HG02885 (cell line): ENCODE measurements around the gene ATAD3C.
"Not testable (repeated sequence)": the region's sequence is repeated elsewhere in the genome, so short reads cannot be mapped to it uniquely, and the experiment has no call there.

ENCODE experiments used
- ATAC-seq: cut with Tn5 transposase; IDR thresholded peaks from one replicate; pipeline ENCODE4 v1.9.1; 2021; ENCODE audit warnings: mild to moderate bottlenecking; ENCODE audit not compliant: unreplicated experiment, poor library complexity

The ATAD3C gene

DNA sequence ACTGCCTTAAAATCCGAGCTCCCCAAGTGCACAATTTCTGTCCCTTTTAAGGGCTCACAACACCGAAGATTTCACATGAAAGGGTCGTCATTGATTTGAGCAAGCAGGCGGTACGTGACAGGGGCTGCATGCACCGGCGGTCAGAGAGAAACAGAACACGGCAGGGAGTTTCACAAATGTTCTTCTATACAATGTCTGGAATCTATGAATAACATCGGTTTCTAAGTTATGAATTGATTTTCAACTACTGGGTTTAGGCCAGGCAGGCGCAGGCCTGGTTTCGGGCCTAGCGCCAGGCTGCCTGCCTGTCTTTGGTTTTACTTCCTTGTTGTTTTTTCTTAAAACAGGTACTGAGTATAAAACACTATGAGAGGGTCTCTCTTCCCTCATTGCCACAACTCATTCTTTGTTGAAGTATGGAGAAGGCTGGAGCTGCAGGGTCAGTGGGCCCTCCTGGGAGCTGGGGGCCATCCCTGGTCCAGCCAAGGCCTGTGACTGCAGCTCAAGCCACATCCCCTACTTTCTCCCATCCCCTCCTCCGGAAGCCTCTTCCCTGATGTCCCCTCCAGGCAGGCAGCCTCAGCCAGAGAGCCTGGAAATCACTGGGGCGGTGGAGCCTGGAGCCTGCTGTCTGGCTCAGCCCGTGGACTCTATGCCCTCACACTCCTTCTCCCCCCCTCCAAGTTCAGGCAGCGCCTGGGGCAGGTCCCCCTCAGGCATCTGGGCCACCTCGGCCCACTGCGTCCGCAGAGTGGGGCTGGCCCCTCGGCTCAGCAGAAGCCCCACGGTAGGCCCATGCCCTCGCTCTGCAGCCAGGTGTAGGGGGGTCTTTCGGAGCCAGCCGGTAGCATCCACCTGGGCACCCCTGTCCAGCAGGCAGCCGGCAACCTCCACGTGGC lies 30.8 kb upstream of the ATAD3C start:
- ATAC-seq: no peak

DNA sequence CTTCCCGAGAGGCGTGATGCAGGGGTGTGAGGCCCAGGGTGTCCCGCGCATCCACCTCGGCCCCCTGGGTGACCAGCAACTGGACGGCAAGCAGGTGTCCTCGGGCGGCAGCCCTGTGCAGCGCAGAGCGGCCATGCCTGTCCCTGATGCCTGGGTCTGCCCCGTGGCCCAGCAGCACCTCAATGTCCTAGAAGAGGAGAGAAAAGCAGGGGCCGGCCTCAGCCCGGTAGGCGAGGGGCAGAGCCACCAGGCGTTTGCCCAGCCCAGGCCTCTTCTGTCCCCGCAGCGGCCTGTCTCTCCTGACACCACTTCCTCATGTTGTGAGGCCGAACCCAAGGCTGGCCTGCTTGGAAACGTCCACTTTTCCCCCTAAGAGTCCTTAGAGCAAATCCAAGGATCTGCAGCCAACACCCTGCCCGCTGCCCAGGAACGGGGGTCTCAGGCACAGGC lies 30.1 kb upstream of the ATAD3C start:
- ATAC-seq: no peak

DNA sequence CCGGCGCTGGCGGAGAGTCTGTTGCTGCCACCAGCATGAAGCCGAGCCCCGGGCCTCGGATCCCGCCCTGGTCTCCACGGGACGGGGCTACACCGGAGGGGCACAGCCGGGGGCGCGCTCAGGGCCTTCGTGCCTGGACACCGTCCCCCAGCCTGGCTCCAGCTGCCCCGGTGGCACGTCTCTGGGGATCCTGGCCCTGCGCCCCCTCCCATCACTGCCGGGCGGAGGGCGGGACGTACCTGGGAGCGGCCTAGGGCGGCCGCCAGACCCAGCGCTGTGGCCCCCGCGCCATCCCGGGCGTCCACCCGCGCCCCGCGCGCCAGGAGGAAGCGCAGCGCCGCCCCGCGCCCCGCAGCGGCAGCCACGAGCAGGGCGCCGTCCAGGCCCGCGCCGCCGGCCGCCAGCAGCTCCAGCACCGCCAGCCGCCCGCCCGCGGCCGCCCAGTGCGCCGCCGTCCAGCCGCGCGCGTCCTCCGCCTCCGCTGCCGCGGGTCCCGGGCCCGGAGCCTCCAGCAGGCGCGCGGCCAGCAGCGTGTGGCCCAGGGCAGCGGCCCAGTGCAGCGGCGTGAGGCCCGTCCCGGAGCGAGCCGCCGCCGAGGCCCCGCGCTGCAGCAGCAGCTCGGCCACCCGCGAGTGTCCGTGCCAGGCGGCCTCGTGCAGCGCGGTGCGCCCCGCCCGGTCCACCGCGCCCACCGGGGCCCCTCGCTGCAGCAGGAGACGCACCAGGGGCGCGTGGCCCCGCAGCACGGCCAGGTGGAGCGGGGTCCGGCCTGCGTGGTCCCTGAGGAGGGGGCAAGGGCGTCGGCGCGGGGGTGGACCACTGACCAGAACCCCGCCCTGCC lies 29.5 kb upstream of the ATAD3C start:
- no peak for ATAC-seq

DNA sequence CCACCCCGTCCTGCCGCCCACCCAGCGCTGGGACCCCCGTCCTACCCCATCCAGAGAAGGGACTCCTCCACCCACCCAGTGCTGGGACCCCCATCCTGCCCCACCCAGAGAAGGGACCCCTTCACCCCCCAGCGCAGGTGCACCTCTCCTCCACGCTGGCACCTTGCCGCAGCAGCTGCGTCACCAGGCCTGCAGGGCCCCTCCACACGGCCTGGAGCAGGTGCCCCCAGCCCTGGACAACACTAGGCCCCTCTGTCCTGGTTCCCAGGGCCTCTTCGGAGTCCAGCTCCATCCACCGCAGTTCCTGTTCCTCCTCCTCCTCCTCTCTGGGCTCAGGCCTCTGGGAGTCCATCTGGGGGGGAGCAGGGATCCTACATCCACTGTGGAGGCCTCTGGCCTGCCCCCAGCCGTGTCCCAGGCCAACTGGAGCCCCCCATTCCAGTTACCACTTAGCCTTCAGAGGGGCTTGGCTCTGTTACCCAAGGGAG lies 28.8 kb upstream of the ATAD3C start:
- ATAC-seq: no peak

DNA sequence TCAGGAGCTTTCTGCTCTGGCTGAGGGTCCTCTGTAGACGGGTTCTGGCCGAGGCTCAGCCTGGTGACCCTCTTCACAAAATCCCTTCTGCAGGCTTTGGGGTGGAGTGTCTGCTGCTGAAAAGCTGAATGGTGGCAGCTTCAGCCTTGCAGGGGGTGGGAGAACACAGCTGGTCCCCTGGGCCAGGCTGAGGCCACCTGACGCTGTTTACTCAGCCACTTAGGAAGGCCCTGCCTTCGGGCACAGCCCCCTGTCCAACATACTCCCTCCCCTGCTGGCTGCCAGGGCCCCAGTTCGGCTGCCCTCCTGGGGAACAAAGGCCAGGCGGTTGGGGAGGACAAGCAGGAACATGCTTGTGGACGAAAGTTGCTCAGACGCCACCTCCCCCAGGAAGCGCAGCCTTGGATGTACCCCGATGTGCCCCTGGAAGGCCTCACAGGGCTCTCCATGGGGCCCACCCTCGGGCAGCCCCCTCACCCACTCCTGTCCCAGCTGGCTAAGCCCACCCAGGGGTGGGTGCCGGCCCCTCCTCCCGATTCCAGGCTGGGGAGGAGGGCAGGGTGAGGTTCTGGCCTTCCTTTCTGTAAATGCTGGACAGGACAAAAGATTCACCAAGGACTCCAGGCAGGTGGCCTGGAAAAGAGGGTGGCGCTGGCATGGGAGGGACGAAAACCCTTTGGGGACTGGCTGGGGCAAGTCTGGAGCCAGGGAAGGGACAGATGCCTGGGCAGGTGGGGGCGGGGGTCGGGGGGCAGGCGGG lies 28.2 kb upstream of the ATAD3C start, which contains the start of gene ANKRD65:
Gene ANKRD65, minus strand, starts transcription at position 130 of the 760 bp plus-strand sequence. CDS start 271 bp downstream, outside the sequence.
- no peak for ATAC-seq

DNA sequence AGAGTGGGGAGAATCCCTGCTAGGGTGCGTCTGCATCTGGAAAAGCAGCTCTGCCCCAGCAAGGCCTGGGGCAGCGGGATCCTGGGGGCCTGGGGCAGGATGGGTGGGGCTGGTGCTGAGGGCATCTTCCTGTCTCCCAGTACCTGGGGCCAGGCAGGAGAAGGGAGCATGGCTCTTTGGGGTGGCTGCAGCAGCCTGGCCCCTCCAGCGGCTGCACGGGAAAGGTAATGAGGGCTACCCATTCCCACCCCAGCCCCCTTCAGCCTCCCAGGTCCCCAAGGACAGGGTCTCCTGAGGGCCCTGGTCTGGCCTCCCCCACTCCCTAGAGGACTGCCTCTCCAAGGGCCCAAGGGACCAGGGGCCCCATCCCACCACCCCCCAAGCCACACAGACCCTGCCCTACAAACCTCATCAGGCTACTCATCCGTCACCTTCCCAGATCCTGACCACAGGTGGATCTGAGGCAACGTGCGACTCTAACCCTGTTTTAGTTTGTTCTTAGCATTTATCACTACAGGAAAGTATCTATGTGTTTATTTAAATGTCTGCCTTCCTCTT lies 27.5 kb upstream of the ATAD3C start:
- no peak for ATAC-seq

DNA sequence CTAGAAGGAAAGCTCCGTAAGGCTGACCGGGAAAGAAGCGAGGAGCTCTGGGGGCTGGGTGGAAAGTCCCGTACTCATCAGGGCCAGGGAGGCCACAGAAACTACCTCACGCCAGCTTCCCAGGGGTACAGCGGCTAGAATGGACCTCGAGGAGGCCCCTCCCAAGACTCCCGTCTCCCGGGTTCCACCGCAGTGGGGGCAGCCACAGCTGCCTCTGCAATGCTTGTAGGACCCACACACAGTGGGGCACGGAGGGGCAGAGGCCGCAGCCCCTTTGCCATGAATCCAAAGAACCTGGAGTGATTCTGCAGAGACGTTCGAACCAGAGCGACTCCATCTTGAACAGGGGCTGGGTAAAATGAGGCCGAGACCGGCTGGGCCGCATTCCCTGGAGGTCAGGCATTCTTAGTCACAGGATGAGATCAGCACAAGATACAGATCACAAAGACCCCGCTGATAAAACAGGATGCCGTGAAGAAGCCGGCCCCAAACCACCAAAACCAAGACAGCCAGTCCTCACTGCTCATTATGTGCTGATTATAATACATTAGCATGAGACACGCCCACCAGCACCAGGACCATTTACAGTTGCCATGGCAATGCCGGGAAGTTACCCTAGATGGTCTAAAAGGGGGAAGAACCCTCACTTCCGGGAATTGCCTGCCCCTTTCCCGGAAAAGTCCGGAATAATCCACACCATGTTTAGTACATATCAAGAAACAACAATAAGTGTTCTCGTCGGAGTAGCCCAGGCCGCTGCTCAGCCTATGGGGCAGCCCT lies 26.8 kb upstream of the ATAD3C start:
- no peak for ATAC-seq

DNA sequence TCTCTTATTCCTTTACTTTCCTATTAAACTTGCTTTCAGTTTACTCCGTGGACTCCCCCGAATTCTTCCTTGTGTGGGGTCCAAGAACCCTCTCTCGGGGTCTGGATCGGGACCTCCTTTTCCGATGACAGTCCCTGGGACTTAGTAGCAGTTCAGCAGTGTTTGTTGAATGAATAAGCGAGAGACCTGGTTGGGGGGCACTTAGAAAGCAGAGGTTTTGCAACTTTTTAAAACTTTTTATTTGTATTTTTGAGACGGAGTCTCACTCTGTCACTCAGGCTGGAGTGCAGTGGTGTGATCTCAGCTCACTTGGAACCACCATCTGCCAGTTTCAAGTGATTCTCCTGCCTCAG lies 26.3 kb upstream of the ATAD3C start:
- no peak for ATAC-seq

DNA sequence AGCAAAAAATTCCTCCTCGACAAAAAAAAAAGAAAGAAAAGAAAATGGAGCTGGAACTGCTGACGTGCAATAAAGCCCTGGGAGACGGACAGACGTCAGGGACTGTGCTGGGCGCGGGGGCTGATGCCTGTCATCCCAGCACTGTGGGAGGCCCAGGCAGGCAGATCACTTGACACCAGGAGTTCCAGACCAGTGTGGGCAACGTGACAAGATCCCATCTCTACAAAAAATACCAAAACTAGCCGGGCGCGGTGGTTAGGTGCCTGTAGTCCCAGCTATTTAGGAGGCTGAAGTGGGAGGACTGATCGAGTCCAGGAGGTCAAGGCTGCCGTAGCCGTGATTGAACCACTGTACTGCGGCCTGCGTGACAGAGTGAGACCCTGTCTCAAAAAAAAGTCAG lies 24.8 kb upstream of the ATAD3C start:
- no peak for ATAC-seq

DNA sequence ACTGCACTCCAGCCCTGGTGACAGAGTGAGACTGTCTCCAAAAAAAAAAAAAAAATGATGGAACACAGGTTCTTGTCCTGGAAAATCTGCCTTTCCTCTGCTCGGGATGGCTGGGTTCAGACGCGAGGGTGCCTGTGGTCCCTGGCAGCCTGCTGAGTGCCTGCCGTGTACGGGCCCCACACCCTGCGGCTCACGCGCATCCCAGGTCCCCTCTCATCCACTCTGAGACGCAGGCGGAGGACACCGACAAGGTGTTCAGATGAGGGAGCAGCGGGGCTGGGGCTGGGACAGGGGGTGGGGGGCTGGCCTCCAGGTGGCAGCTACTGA lies 24.1 kb upstream of the ATAD3C start:
- no peak for ATAC-seq

DNA sequence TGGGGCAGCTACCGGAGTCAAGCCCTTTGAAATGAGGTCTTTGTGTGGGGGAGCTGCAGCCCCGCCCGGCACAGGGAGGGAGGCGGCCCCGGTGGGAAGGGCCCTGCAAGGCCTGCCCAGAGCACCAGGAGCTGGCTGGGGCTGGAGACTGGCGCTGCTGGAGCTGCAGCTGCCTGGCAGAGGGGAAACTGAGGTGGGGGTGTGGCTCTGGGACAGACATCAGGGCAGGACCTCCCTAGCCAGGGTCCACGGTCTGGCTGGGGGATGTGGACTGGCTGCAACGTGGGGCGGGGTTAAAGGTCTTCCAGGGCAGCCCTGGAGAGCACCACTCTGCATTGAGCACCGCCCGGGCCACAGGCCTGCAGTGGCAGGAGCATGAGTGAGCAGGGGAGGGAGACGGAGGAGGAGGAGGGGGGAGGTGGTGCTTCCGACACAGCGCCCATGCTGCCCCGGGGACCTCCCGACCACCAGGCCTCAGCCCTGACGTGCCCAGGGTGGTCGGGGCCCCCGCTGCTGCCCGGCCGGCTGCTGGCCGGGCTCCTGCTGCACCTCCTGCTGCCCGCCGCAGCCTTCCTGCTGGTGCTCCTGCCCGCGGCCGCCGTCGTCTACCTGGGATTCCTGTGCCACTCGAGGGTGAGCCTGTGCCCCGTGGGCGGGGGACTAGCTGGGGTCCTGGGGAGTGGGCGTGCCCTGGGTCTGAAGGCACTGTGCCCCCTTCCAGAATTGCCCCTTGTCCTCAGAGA lies 23.6 kb upstream of the ATAD3C start:
- ATAC-seq: no peak

DNA sequence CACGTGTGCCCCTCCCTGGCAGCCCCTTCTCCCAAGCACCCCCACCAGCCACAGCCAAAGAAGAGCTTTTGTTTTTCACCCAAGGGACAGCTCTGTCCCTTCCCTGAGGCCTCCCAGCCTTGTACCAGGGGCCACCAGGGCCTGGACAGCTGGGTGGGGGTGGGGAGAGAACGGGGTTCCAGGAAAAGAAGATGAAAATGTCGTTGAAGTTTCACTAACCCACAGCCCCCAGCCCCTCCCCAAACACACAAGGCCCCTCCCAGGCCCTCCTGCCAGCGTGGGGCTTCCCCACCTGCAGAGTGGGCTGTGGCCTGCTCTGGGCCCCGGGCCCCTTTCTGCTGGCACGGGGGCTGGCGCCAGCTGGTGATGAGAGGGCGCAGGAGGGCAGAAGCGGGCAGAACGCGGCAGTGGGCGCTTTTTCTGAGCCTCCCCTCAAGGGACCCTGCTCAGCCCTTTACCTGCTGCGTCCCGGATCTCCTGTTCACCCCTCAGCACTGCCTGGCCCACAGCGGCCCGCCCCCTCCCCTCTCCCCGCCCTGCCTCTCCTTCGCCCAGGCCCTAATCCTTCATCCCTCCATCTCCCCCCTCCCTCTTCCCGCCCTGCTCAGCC lies 22.9 kb upstream of the ATAD3C start:
- no peak for ATAC-seq

DNA sequence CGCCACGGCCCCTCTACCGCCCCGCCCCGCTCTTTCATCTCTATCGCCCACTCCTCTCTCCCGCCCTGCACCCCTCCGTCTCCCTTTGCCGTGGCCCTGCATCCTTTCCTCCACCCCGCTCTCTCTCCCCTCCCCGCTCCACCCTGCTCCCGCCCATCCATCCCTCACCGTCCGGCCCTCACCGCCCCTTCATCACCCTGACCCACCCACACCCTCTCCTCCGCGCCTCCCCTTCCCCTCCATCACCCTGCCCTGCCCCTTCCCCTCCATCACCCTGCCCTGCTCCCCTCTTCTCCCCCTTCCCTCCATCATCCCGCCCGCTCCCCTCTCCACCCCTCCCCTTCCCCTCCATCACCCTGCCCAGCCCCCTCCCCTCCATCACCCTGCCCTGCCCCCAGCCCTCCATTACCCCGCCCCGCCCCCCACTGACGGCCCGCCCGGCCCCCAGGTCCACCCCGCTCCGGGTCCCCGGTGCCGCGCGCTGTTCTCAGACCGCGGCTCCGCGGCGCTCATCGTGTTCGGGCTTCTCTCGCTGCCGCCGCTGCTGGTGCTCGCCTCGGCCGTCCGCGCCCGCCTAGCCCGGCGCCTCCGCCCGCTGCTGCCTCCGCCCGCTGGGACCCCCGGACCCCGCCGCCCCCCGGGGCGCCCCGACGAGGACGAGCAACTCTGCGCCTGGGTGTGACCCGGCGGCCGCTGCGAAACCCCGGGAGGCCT lies 22.2 kb upstream of the ATAD3C start:
- ATAC-seq: no peak

DNA sequence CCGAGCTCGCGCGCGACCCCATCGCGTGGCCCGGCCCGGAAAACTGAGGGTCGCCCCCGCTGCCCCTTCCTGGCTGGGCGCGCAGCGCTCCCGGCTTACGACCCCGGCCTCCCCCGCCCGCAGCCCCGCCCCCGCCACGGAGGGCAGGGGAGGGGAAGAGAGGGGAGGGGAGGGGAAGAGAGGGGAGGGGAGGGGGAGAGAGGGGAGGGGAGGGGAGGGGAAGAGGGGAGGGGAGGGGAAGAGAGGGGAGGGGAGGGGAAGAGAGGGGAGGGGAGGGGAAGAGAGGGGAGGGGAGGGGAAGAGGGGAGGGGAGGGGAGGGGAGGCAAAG lies 21.7 kb upstream of the ATAD3C start:
- no peak for ATAC-seq

DNA sequence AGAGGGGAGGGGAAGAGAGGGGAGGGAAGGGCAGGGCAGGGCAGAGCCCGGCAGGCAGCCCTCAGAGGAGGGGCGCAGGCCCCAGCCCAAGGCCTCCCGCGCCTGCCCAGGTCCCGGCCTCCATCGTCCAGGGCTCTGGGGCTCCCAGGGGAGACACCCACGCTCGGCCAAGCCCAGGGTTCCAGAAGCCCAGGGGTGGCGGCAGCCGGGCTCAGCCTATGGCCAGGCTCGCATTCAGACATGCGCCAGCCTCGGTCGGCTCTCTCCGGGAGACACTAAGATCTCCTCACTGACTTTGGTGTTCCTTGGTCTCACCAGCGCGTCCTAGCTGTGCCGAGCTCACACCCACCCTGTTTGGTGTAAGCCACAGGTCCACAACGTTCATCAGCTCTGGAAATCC lies 21.3 kb upstream of the ATAD3C start:
- no peak for ATAC-seq

DNA sequence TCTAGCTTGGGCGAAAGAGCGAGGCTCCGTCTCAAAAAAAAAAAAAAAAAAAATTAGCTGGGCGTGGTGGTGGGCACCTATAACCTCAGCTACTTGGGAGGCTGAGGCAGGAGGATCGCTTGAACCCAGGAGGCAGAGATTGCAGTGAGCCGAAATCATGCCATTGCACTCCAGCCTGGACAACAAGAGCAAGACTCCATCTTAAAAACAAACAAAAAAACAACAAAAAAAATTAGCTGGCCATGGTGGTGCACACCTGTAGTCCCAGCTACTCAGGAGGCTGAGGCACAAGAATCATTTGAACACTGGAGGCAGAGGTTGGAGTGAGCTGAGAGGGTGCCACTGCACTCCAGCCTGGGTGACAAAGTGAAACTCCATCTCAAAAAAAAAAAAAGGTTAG lies 20.5 kb upstream of the ATAD3C start:
- ATAC-seq: not testable (repeated sequence)

DNA sequence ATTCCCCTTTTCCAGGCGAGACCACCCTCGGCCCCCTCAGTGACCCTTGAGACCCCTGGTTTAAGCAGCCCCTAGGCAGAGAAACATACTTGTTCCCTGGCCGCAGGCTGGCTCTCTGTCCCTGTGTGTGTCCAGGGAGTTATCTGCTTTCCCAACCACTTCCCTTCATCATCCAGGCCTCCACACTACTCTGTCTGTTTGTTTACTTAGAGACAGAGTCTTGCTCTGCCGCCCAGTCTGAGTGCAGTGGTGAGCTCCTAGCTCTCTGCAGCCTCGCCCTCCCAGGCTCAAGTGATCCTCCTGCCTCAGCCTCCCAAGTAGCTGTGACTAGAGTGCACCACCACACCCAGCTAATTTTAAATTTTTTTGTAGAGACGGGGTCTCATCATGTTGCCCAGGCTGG lies 19.8 kb upstream of the ATAD3C start:
- ATAC-seq: no peak
